ENCODE measurements around the gene CFI.

GRCh38 chr4:109803924-109804571 lies 2.2 kb upstream of the CFI start:
- no peak for TF ChIP-seq CTCF (IDR thresholded peaks at IDR 0.05)
- no peak for TF ChIP-seq POLR2A (IDR thresholded peaks at IDR 0.05)

Measured in lower leg skin (tissue), 3 donors.